Activated CD4-positive, alpha-beta T cell treated with anti-CD3 and anti-CD28 coated beads, Interleukin-2, amount 50 U/mL, for 1 hour (primary cell): Measurements from ENCODE around the gene CERS2.

Experiments used
- DNase-seq: peaks from one replicate; pipeline ENCODE4 v3.0.0-alpha.2; 2020

The CERS2 gene

GRCh38 chr1:150997126-150997872 is 22.7 kb upstream of the CERS2 start:
- no peak for DNase-seq

- peak; percentile 27 for DNase-seq
Measured at GRCh38 chr1:150995896-150996295, 21.3 kb upstream of the CERS2 start.

GRCh38 chr1:150995460-150995859 is 20.8 kb upstream of the CERS2 start:
- no peak for DNase-seq

- no peak for DNase-seq
Measured at GRCh38 chr1:150994248-150994647, 19.6 kb upstream of the CERS2 start.

GRCh38 chr1:150992626-150993025 is 18.0 kb upstream of the CERS2 start:
- no peak for DNase-seq

GRCh38 chr1:150987924-150988323 is 13.3 kb upstream of the CERS2 start:
- no peak for DNase-seq

- no peak for DNase-seq
Measured at GRCh38 chr1:150985179-150985825, 10.7 kb upstream of the CERS2 start.

- DNase-seq: no peak
Measured at GRCh38 chr1:150981805-150982712, 7.4 kb upstream of the CERS2 start, which contains the start of gene ANXA9. Gene ANXA9, plus strand, starts transcription at chr1:150982292. Its CDS starts 814 bp downstream, at chr1:150983106.

GRCh38 chr1:150981177-150981804 is 6.7 kb upstream of the CERS2 start:
- DNase-seq: no peak

- peak; percentile 89 for DNase-seq
Measured at GRCh38 chr1:150979092-150980056, 4.7 kb upstream of the CERS2 start.

GRCh38 chr1:150976879-150977694 is 2.5 kb upstream of the CERS2 start:
- DNase-seq: peak; percentile 66

GRCh38 chr1:150976401-150976821 is 1.8 kb upstream of the CERS2 start:
- DNase-seq: no peak

- peak; percentile 29 for DNase-seq
Measured at GRCh38 chr1:150973836-150974579, 627 bp downstream of the CERS2 start.

- DNase-seq: no peak
Measured at GRCh38 chr1:150973258-150973835, 1.3 kb downstream of the CERS2 start.

- DNase-seq: no peak
Measured at GRCh38 chr1:150972417-150972940, 2.2 kb downstream of the CERS2 start.

GRCh38 chr1:150971583-150972416 is 2.8 kb downstream of the CERS2 start:
- DNase-seq: no peak

- no peak for DNase-seq
Measured at GRCh38 chr1:150970808-150971582, 3.6 kb downstream of the CERS2 start.

GRCh38 chr1:150969626-150970025 is 5.0 kb downstream of the CERS2 start:
- DNase-seq: no peak
